Measurements from ENCODE around the gene PDSS2.

- TF ChIP-seq, protein P1, sequence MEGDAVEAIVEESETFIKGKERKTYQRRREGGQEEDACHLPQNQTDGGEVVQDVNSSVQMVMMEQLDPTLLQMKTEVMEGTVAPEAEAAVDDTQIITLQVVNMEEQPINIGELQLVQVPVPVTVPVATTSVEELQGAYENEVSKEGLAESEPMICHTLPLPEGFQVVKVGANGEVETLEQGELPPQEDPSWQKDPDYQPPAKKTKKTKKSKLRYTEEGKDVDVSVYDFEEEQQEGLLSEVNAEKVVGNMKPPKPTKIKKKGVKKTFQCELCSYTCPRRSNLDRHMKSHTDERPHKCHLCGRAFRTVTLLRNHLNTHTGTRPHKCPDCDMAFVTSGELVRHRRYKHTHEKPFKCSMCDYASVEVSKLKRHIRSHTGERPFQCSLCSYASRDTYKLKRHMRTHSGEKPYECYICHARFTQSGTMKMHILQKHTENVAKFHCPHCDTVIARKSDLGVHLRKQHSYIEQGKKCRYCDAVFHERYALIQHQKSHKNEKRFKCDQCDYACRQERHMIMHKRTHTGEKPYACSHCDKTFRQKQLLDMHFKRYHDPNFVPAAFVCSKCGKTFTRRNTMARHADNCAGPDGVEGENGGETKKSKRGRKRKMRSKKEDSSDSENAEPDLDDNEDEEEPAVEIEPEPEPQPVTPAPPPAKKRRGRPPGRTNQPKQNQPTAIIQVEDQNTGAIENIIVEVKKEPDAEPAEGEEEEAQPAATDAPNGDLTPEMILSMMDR (IDR thresholded peaks at IDR 0.05) = peak in 3 of 12 donors; percentile 17 to 20 (median 18)
- no peak for TF ChIP-seq POLR2A (IDR thresholded peaks at IDR 0.05)
These were observed 280.4 kb downstream of the PDSS2 start for GRCh38 chr6:107179004-107179403.

All from heart left ventricle (tissue), 13 donors.